ENCODE data around the gene PPP3CA. TPM values are rescaled to one million over a fixed set of nuclear protein-coding genes. Genes with fewer than 3 reads are reported as not detected.

PPP3CA gene
- total and polyA plus RNA-seq, 2 donors from 2014 or later = 6.9 to 31.5 TPM

DNA sequence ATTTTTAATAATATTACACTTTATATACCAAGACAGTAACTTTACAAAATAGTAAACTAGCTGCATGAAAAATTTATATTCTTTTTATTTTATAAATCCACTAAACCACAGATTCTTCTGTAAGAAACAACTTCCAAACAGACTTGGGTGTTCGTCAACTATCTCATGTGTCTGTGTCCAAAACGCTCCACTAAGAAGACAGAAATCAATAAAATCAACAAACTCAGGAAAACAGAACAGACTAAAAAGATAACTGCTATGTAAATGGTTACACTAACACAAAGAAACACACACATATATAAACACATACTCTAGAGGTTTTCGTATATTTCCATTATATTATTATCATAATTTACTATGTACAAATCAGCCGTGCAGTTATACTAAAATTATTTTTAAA, 158.4 kb downstream of the PPP3CA start:
- FAIRE-seq = peak; percentile 25
- Histone ChIP-seq H3K36me3 (ENCODE audit: control insufficient read depth in 2 of 3, insufficient read depth in 3 of 3, low read length in 3 of 3) (no peaks in the 10 kb centered on the region), H3K27me3 (ENCODE audit: control insufficient read depth, insufficient read depth, low read length) (no peaks in the 10 kb centered on the region), H3K4me1 (ENCODE audit: control insufficient read depth in 2 of 3, insufficient read depth in 2 of 3, low read depth in 1 of 3, low read length in 3 of 3) (peaks cover 0 to 9% (median 5%) of the 10 kb centered on the region in 3 donors), H3K9ac (ENCODE audit: low read length in 3 of 3) (no peak overlapping the region), H3K9me3 (ENCODE audit: control insufficient read depth in 2 of 3, insufficient read depth in 1 of 3, low read length in 3 of 3) (no peaks in the 10 kb centered on the region), H3K4me3 (ENCODE audit: low read length in 3 of 3) (no peak overlapping the region), H3K27ac (ENCODE audit: low read depth in 2 of 2, low read length in 2 of 2) (no peak overlapping the region)
- no peak for DNase-seq
- intact Hi-C loops (cut with DNase I) = no loop called here
- TF ChIP-seq, protein P1, sequence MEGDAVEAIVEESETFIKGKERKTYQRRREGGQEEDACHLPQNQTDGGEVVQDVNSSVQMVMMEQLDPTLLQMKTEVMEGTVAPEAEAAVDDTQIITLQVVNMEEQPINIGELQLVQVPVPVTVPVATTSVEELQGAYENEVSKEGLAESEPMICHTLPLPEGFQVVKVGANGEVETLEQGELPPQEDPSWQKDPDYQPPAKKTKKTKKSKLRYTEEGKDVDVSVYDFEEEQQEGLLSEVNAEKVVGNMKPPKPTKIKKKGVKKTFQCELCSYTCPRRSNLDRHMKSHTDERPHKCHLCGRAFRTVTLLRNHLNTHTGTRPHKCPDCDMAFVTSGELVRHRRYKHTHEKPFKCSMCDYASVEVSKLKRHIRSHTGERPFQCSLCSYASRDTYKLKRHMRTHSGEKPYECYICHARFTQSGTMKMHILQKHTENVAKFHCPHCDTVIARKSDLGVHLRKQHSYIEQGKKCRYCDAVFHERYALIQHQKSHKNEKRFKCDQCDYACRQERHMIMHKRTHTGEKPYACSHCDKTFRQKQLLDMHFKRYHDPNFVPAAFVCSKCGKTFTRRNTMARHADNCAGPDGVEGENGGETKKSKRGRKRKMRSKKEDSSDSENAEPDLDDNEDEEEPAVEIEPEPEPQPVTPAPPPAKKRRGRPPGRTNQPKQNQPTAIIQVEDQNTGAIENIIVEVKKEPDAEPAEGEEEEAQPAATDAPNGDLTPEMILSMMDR (IDR thresholded peaks at IDR 0.05; ENCODE audit: borderline replicate concordance, extremely low read depth, insufficient read depth) = no peak

DNA sequence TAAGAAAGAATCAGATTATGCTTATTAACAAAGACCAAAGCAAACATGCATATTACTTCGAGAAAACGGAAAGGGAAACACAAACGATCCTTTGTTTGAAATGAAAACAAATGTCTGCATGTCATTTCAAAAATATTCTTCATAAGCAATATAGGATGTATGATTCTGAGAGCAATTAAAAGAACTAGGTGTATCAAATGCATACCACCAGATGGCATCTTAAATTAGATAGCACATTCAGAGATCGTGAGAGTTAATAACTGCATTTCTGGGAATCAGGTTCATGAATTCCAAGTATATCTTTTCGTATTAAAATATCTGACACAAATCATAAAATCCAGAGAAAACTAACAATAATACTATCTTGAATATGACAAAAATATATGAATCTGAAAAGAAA, 159.5 kb downstream of the PPP3CA start:
- H3K4me3 ChIP-seq (ENCODE audit: low read length in 3 of 3) = no peak overlapping the region
- H3K36me3 ChIP-seq (ENCODE audit: control insufficient read depth in 2 of 3, insufficient read depth in 3 of 3, low read length in 3 of 3) = no peaks in the 10 kb centered on the region
- no peaks in the 10 kb centered on the region for H3K9me3 ChIP-seq (ENCODE audit: control insufficient read depth in 2 of 3, insufficient read depth in 1 of 3, low read length in 3 of 3)
- no peak overlapping the region for H3K27ac ChIP-seq (ENCODE audit: low read depth in 2 of 2, low read length in 2 of 2)
- no peak overlapping the region for H3K9ac ChIP-seq (ENCODE audit: low read length in 3 of 3)
- peak; percentile 47 for FAIRE-seq
- TF ChIP-seq, protein P1 (IDR thresholded peaks at IDR 0.05; ENCODE audit: borderline replicate concordance, extremely low read depth, insufficient read depth) = no peak
- no peak for DNase-seq
- no peaks in the 10 kb centered on the region for H3K27me3 ChIP-seq (ENCODE audit: control insufficient read depth, insufficient read depth, low read length)
- intact Hi-C loops (cut with DNase I) = no loop called here
- H3K4me1 ChIP-seq (ENCODE audit: control insufficient read depth in 2 of 3, insufficient read depth in 2 of 3, low read depth in 1 of 3, low read length in 3 of 3) = peaks cover 0 to 9% (median 5%) of the 10 kb centered on the region in 3 donors

DNA sequence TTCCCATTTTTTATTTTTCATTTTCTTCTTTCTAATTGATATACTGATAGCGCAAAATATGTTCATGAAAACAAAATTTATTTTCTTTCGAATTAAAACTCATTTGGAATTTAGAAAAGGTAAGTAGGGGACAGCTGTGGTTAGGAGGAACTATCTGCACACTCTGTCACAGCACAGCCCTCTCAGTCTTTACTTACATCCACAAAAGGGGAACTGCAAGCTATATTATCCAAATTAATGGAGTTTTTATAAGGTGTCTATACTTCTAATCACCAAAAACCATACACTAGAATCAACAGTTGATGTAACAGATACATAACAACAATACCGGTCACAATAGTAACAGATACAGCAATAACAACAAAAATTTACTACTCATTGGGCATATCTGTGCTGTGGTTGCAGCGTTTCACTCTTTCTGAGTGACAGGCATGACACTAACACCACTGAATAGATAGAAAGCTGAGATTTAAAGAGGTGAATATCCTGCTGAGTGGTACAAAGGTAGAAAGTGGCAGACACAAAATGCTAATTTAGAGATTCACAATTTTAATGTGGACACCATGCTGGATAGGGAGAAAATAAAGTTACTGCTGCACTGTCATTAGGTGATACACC, 160.7 kb downstream of the PPP3CA start:
- intact Hi-C loops (cut with DNase I) = no loop called here
- H3K9me3 ChIP-seq (ENCODE audit: control insufficient read depth in 2 of 3, insufficient read depth in 1 of 3, low read length in 3 of 3) = no peaks in the 10 kb centered on the region
- H3K36me3 ChIP-seq (ENCODE audit: control insufficient read depth in 2 of 3, insufficient read depth in 3 of 3, low read length in 3 of 3) = no peaks in the 10 kb centered on the region
- DNase-seq (no peak), FAIRE-seq (no peak)
- TF ChIP-seq, protein P1 (IDR thresholded peaks at IDR 0.05; ENCODE audit: borderline replicate concordance, extremely low read depth, insufficient read depth) = no peak
- no peaks in the 10 kb centered on the region for H3K27me3 ChIP-seq (ENCODE audit: control insufficient read depth, insufficient read depth, low read length)
- H3K9ac ChIP-seq (ENCODE audit: low read length in 3 of 3) = no peak overlapping the region
- H3K4me1 ChIP-seq (ENCODE audit: control insufficient read depth in 2 of 3, insufficient read depth in 2 of 3, low read depth in 1 of 3, low read length in 3 of 3) = peaks cover 0 to 4% (median 0%) of the 10 kb centered on the region in 3 donors
- no peak overlapping the region for H3K4me3 ChIP-seq (ENCODE audit: low read length in 3 of 3)
- no peak overlapping the region for H3K27ac ChIP-seq (ENCODE audit: low read depth in 2 of 2, low read length in 2 of 2)

DNA sequence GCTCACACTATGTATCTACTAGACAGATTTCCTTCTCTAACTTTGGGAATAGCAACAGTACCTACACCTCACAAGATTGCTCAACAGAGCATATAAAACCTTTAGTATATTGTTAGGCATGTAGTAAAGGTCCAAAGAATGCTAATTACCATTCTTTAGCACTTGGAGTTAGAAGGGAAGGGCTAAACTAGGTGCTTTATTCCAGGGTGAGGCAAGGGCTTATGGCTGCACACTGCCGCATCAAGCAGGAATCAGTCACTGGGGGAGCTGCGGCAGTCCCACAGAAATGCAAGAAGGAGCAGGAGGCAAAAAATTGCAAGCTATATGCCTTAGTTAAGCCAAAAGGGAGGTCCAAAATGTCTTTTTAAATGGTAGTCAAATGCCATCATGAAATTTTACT, 162.7 kb downstream of the PPP3CA start:
- Histone ChIP-seq H3K4me1 (ENCODE audit: control insufficient read depth in 2 of 3, insufficient read depth in 2 of 3, low read depth in 1 of 3, low read length in 3 of 3) (no peaks in the 10 kb centered on the region), H3K27me3 (ENCODE audit: control insufficient read depth, insufficient read depth, low read length) (no peaks in the 10 kb centered on the region), H3K9ac (ENCODE audit: low read length in 3 of 3) (no peak overlapping the region), H3K9me3 (ENCODE audit: control insufficient read depth in 2 of 3, insufficient read depth in 1 of 3, low read length in 3 of 3) (no peaks in the 10 kb centered on the region), H3K27ac (ENCODE audit: low read depth in 2 of 2, low read length in 2 of 2) (no peak overlapping the region), H3K4me3 (ENCODE audit: low read length in 3 of 3) (no peak overlapping the region), H3K36me3 (ENCODE audit: control insufficient read depth in 2 of 3, insufficient read depth in 3 of 3, low read length in 3 of 3) (no peaks in the 10 kb centered on the region)
- intact Hi-C loops (cut with DNase I) = no loop called here
- TF ChIP-seq, protein P1 (IDR thresholded peaks at IDR 0.05; ENCODE audit: borderline replicate concordance, extremely low read depth, insufficient read depth) = no peak
- DNase-seq = no peak
- FAIRE-seq = no peak
